ENCODE data around the gene TBC1D9B.

The TBC1D9B gene

GRCh38 chr5:179817470-179817840 is 90.2 kb downstream of the TBC1D9B start:
- H3K9ac ChIP-seq (ENCODE audit: low read length), result no peak overlapping the region

GRCh38 chr5:179816796-179817469 is 90.8 kb downstream of the TBC1D9B start:
- H3K4me3 ChIP-seq (ENCODE audit: low read length), result no peak overlapping the region
- peaks cover 22% of the 10 kb centered on the region for H3K36me3 ChIP-seq (replicated peaks; ENCODE audit: low read depth, low read length)
- peaks cover 8% of the 10 kb centered on the region for H4K20me1 ChIP-seq (ENCODE audit: insufficient read depth, low read length)
- no peaks in the 10 kb centered on the region for H3K9me3 ChIP-seq (ENCODE audit: insufficient read depth, low read length)
- no peak overlapping the region for H3K4me2 ChIP-seq (ENCODE audit: low read length)
- no peak overlapping the region for H2AFZ ChIP-seq (ENCODE audit: low read depth, low read length)
- no peak overlapping the region for H3K9ac ChIP-seq (ENCODE audit: low read length)
- TF ChIP-seq CTCF (IDR thresholded peaks at IDR 0.05; ENCODE audit: low read depth, low read length) (no peak), EZH2phosphoT487 (IDR thresholded peaks at IDR 0.05; ENCODE audit: low read depth) (no peak)
- H3K27ac ChIP-seq (ENCODE audit: low read length), result no peak overlapping the region
- no peaks in the 10 kb centered on the region for H3K27me3 ChIP-seq (ENCODE audit: low read depth, low read length)
- peaks cover 26% of the 10 kb centered on the region for H3K4me1 ChIP-seq (ENCODE audit: low read length)
- peaks cover 28% of the 10 kb centered on the region for H3K79me2 ChIP-seq (ENCODE audit: low read length)

More at GRCh38 chr5:179817470-179817840, 90.2 kb downstream of the TBC1D9B start:
- Histone ChIP-seq H3K4me1 (ENCODE audit: low read length) (peaks cover 31% of the 10 kb centered on the region), H4K20me1 (ENCODE audit: insufficient read depth, low read length) (peaks cover 13% of the 10 kb centered on the region), H3K36me3 (replicated peaks; ENCODE audit: low read depth, low read length) (peaks cover 24% of the 10 kb centered on the region), H3K9me3 (ENCODE audit: insufficient read depth, low read length) (no peaks in the 10 kb centered on the region), H3K27ac (ENCODE audit: low read length) (no peak overlapping the region), H3K4me3 (ENCODE audit: low read length) (no peak overlapping the region), H3K4me2 (ENCODE audit: low read length) (no peak overlapping the region), H3K79me2 (ENCODE audit: low read length) (peaks cover 33% of the 10 kb centered on the region), H3K27me3 (ENCODE audit: low read depth, low read length) (no peaks in the 10 kb centered on the region), H2AFZ (ENCODE audit: low read depth, low read length) (no peak overlapping the region)
- no peak for TF ChIP-seq EZH2phosphoT487 (IDR thresholded peaks at IDR 0.05; ENCODE audit: low read depth)
- no peak for TF ChIP-seq CTCF (IDR thresholded peaks at IDR 0.05; ENCODE audit: low read depth, low read length)

GRCh38 chr5:179816401-179816795 is 91.3 kb downstream of the TBC1D9B start:
- no peaks in the 10 kb centered on the region for H3K9me3 ChIP-seq (ENCODE audit: insufficient read depth, low read length)
- H2AFZ ChIP-seq (ENCODE audit: low read depth, low read length), result no peak overlapping the region
- no peak overlapping the region for H3K4me3 ChIP-seq (ENCODE audit: low read length)
- peaks cover 2% of the 10 kb centered on the region for H4K20me1 ChIP-seq (ENCODE audit: insufficient read depth, low read length)
- H3K27ac ChIP-seq (ENCODE audit: low read length), result no peak overlapping the region
- TF ChIP-seq CTCF (IDR thresholded peaks at IDR 0.05; ENCODE audit: low read depth, low read length) (no peak), EZH2phosphoT487 (IDR thresholded peaks at IDR 0.05; ENCODE audit: low read depth) (no peak)
- H3K4me2 ChIP-seq (ENCODE audit: low read length), result no peak overlapping the region
- peaks cover 25% of the 10 kb centered on the region for H3K4me1 ChIP-seq (ENCODE audit: low read length)
- no peak overlapping the region for H3K9ac ChIP-seq (ENCODE audit: low read length)
- H3K36me3 ChIP-seq (replicated peaks; ENCODE audit: low read depth, low read length), result peaks cover 20% of the 10 kb centered on the region
- H3K27me3 ChIP-seq (ENCODE audit: low read depth, low read length), result no peaks in the 10 kb centered on the region
- peaks cover 22% of the 10 kb centered on the region for H3K79me2 ChIP-seq (ENCODE audit: low read length)

GRCh38 chr5:179815491-179816249 is 92.0 kb downstream of the TBC1D9B start:
- Histone ChIP-seq H4K20me1 (ENCODE audit: insufficient read depth, low read length) (no peaks in the 10 kb centered on the region; the same call in 1 of the 2 replicates), H3K4me3 (ENCODE audit: low read length) (no peak overlapping the region), H3K27me3 (ENCODE audit: low read depth, low read length) (no peaks in the 10 kb centered on the region), H3K9me3 (ENCODE audit: insufficient read depth, low read length) (no peaks in the 10 kb centered on the region), H3K4me2 (ENCODE audit: low read length) (no peak overlapping the region), H3K4me1 (ENCODE audit: low read length) (peaks cover 25% of the 10 kb centered on the region), H3K79me2 (ENCODE audit: low read length) (peaks cover 15% of the 10 kb centered on the region), H2AFZ (ENCODE audit: low read depth, low read length) (no peak overlapping the region), H3K27ac (ENCODE audit: low read length) (no peak overlapping the region), H3K9ac (ENCODE audit: low read length) (no peak overlapping the region), H3K36me3 (replicated peaks; ENCODE audit: low read depth, low read length) (peaks cover 22% of the 10 kb centered on the region)
- no peak for TF ChIP-seq CTCF (IDR thresholded peaks at IDR 0.05; ENCODE audit: low read depth, low read length)
